HFF-Myc (cell line): ENCODE results near the gene ZSWIM4.
A peak's percentile ranks its signal among the peaks of the same experiment; 100 is the strongest.

Source experiments
- DNase-seq: peaks from one replicate; pipeline ENCODE4 v3.0.0-alpha.2; 2011; ENCODE audit warnings: low read depth; ENCODE audit errors: extremely low read depth
- H3K4me3 ChIP-seq: replicated peaks from 2 replicates; pipeline ENCODE4 v1.5.1; 2011; ENCODE audit warnings: low read depth, mild to moderate bottlenecking, control low read depth, low read length
- CTCF ChIP-seq: IDR thresholded peaks from 2 replicates; pipeline ENCODE4 v1.5.1; 2012; ENCODE audit warnings: mild to moderate bottlenecking, low read depth, low read length, control low read depth; ENCODE audit errors: missing control alignments

The ZSWIM4 gene

GRCh38 chr19:13833330-13834243 is 38.3 kb downstream of the ZSWIM4 start:
- DNase-seq, result no peak
- peak; percentile 35 for TF ChIP-seq CTCF
- H3K4me3 ChIP-seq, result no peak overlapping the region

GRCh38 chr19:13834244-13835069 is 39.2 kb downstream of the ZSWIM4 start:
- no peak for DNase-seq
- H3K4me3 ChIP-seq, result no peak overlapping the region
- TF ChIP-seq CTCF, result no peak

GRCh38 chr19:13835791-13836723 is 40.8 kb downstream of the ZSWIM4 start:
- H3K4me3 ChIP-seq, result 0 out of 2 replicates have a peak overlapping the region, but pooled peaks have one; percentile 4
- TF ChIP-seq CTCF, result no peak
- DNase-seq, result no peak

GRCh38 chr19:13838435-13839129 is 43.3 kb downstream of the ZSWIM4 start:
- peak overlapping the region; percentile 96 for H3K4me3 ChIP-seq
- no peak for DNase-seq
- TF ChIP-seq CTCF, result no peak

GRCh38 chr19:13839130-13839937 is 44.1 kb downstream of the ZSWIM4 start:
- peak overlapping the region; percentile 96 for H3K4me3 ChIP-seq
- DNase-seq, result no peak
- no peak for TF ChIP-seq CTCF
